BLaER1 treated with 17β-estradiol and CSF1 and Interleukin-3, amounts not matched to agents 10 nM and 100 nM (cell line): Measurements from ENCODE around the gene COMMD1.
"Not testable (repeated sequence)": the region's sequence is repeated elsewhere in the genome, so short reads cannot be mapped to it uniquely, and the experiment has no call there.

Experiments used
- H3K27ac ChIP-seq, 11 experiments: shearing (Covaris generic); formaldehyde crosslinking; 2 replicates each; pipeline ENCODE4 v1.8.1; 2022
- H3K27me3 ChIP-seq, 11 experiments: shearing (Covaris generic); formaldehyde crosslinking; 2 replicates each; pipeline ENCODE4 v1.8.1; 2022
- H3K36me3 ChIP-seq, 11 experiments: shearing (Covaris generic); formaldehyde crosslinking; 2 replicates each; pipeline ENCODE4 v1.8.1; 2022
- H3K4me1 ChIP-seq, 10 experiments: shearing (Covaris generic); formaldehyde crosslinking; 2 replicates each; pipeline ENCODE4 v1.8.1; 2022
- H3K4me2 ChIP-seq, 11 experiments: shearing (Covaris generic); formaldehyde crosslinking; 2 replicates each; pipeline ENCODE4 v1.8.1; 2022
- H3K4me3 ChIP-seq, 10 experiments: shearing (Covaris generic); formaldehyde crosslinking; 2 replicates each; pipeline ENCODE4 v1.8.1; 2022
- H3K9ac ChIP-seq, 11 experiments: shearing (Covaris generic); formaldehyde crosslinking; 2 replicates each; pipeline ENCODE4 v1.8.1; 2022
- H3K9me3 ChIP-seq, 11 experiments: shearing (Covaris generic); formaldehyde crosslinking; replicated peaks in 1 of 11; 2 replicates each; pipeline ENCODE4 v1.8.1; 2022
- H4K20me1 ChIP-seq, 11 experiments: shearing (Covaris generic); formaldehyde crosslinking; 2 replicates each; pipeline ENCODE4 v1.8.1; 2022
- Cebpa-rat ChIP-seq, 11 experiments: shearing (Covaris generic); IDR thresholded peaks; 2 replicates each; pipeline ENCODE4 v1.8.1; 2022

COMMD1 gene

DNA sequence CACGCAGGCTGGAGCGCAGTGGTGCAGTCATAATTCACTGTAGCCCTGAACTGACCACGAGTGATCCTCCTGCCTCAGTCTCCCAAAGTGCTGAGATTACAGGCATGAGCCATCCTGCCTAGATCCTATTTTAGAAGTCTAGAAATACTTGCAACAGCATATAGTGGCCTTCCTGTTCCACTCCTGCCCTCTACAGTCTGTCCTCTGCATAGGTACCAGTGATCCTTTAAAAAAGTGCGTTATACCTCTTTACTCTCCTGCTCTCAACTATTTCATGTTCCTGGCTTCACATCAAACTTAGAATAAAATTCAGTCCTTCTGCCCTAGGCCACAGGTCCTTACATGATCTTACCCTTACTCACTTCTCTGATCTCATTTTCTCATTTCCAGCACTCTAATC is 6.0 kb downstream of the COMMD1 start:
- no peak overlapping the region for H3K27ac ChIP-seq
- H3K4me2 ChIP-seq: no peak overlapping the region
- peaks cover under 1 to 11% (median 9%) of the 10 kb centered on the region in 10 experiments; a peak in 17 of 20 replicates for H3K4me1 ChIP-seq
- peaks cover 0 to 13% (median 0%) of the 10 kb centered on the region in 11 experiments; a peak in 2 of 22 replicates for H3K36me3 ChIP-seq
- no peak overlapping the region for H3K9ac ChIP-seq
- TF ChIP-seq Cebpa-rat (IDR thresholded peaks at IDR 0.05): no peak
- H4K20me1 ChIP-seq: peaks cover 0 to 26% (median 0%) of the 10 kb centered on the region in 11 experiments; a peak in 5 of 22 replicates
- no peaks in the 10 kb centered on the region for H3K9me3 ChIP-seq
- H3K27me3 ChIP-seq: no peaks in the 10 kb centered on the region
- no peak overlapping the region for H3K4me3 ChIP-seq

DNA sequence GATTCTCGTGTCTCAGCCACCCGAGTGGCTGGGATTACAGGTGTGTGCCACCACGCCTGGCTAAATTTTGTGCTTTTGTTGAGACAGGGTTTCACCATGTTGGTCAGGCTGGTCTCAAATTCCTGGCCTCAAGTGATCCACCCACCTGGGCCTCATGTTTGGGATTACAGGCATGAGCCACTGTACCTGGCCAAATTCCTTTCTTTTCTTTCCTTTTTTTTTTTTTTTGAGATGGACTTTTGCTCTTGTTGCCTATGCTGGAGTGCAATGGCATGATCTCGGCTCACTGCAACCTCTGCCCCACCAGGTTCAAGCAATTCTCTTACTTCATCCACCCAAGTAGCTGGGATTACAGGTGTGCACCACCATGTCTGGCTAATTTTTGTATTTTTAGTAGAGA is 9.3 kb downstream of the COMMD1 start:
- not testable (repeated sequence) for H3K4me2 ChIP-seq, H3K9me3 ChIP-seq, H3K27ac ChIP-seq, H3K4me1 ChIP-seq, H3K27me3 ChIP-seq, H3K9ac ChIP-seq, H3K4me3 ChIP-seq
- Histone ChIP-seq H4K20me1 (peaks cover 0 to 25% (median 0%) of the 10 kb centered on the region in 11 experiments; a peak in 5 of 22 replicates), H3K36me3 (peaks cover 0 to 12% (median 5%) of the 10 kb centered on the region in 11 experiments; a peak in 8 of 22 replicates)

DNA sequence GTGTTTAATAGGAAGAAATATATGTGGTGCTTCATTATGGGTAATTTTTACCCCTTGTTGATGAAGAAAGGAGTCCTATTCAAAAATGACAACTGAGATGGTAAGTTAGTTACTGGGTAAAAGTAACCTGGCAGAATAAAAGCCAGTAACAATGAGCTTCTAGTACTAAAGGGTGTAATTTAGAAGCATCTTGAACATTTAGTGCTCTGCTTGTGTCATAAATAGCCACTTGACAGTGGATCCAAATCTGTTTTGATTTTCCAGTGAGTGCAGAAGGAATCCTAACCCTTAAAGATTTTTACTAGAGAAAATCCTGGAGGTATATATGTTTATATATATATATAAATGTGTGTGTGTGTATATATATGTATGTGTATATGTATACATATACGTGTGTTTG is 15.1 kb downstream of the COMMD1 start:
- H3K9me3 ChIP-seq: no peaks in the 10 kb centered on the region
- 0 out of 22 replicates have a peak, but pooled peaks cover 0 to 3% (median 0%) of the 10 kb centered on the region in 11 experiments for H4K20me1 ChIP-seq
- no peak overlapping the region for H3K27ac ChIP-seq
- no peak overlapping the region for H3K4me2 ChIP-seq
- no peaks in the 10 kb centered on the region for H3K4me1 ChIP-seq
- no peak overlapping the region for H3K4me3 ChIP-seq
- H3K9ac ChIP-seq: no peak overlapping the region
- no peaks in the 10 kb centered on the region for H3K27me3 ChIP-seq
- H3K36me3 ChIP-seq: peaks cover 0 to 16% (median 9%) of the 10 kb centered on the region in 11 experiments; a peak in 10 of 22 replicates
- no peak for TF ChIP-seq Cebpa-rat (IDR thresholded peaks at IDR 0.05)

DNA sequence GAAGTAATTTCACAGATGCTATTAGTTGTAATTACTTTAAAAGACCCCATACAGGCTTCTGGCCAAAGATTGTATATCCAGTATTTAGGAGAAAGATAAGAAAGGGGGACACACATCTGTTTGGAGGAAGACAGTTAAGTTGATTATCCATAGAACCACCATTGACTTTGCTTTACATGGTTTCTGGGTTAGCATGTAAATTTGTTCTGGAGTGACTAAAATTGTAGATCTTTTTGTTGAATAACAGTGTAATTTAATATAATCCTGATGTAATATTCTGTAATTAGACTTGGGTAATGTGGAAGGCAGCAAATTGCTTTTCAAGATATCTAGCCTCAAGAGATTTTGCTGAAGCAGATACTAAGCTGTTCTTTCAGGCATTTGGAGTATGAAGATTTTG is 17.2 kb downstream of the COMMD1 start:
- Histone ChIP-seq H3K27me3 (no peaks in the 10 kb centered on the region), H3K9ac (no peak overlapping the region), H3K9me3 (no peaks in the 10 kb centered on the region), H3K27ac (no peak overlapping the region), H3K36me3 (peaks cover 0 to 22% (median 5%) of the 10 kb centered on the region in 11 experiments; a peak in 10 of 22 replicates), H3K4me2 (no peak overlapping the region), H4K20me1 (no peaks in the 10 kb centered on the region), H3K4me3 (no peak overlapping the region), H3K4me1 (no peaks in the 10 kb centered on the region)
- TF ChIP-seq Cebpa-rat (IDR thresholded peaks at IDR 0.05): no peak

DNA sequence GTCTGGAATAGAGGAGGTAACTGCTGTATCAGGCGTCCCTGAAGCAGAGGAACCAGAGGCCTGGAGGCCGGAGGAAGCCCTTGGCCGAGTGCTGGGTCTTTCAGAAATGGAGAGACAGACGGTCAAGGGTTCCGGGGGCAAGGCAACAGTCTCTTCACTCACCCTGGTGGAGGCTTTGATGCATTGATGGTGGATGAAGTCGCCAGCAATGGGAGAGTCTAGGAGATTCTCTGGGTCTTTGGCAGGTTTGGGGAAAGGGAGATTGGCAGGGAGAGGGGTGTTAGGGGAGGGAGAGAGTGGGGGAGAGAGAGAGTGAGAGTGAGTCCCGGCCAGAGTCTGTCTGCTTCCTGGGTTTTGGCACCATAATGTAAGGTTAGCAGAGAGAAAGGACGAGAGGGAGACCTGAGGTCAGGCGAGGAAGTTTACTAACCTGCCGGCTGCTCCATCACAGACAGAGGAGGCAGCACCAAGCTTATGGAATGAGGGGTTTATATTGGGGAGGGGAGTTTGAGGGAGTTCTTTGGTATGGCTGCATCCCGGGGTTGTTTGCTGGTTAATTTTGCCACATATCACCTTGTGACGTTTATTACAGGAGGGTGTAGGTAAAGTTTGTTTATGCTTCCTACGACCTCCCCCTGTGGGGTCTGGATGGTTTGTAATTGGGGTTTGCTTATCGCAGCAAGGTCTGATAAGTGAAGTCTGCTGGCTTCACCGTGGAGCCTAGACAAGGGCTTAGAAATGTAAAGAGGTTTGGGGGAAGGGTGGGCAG is 19.6 kb downstream of the COMMD1 start:
- H3K27me3 ChIP-seq: no peaks in the 10 kb centered on the region
- no peak for TF ChIP-seq Cebpa-rat (IDR thresholded peaks at IDR 0.05)
- H3K4me1 ChIP-seq: no peaks in the 10 kb centered on the region
- H3K9ac ChIP-seq: no peak overlapping the region
- H3K9me3 ChIP-seq: no peaks in the 10 kb centered on the region
- H3K4me3 ChIP-seq: no peak overlapping the region
- no peak overlapping the region for H3K4me2 ChIP-seq
- peaks cover 0 to 32% (median 5%) of the 10 kb centered on the region in 11 experiments; a peak in 6 of 22 replicates for H3K36me3 ChIP-seq
- no peak overlapping the region for H3K27ac ChIP-seq
- H4K20me1 ChIP-seq: no peaks in the 10 kb centered on the region

DNA sequence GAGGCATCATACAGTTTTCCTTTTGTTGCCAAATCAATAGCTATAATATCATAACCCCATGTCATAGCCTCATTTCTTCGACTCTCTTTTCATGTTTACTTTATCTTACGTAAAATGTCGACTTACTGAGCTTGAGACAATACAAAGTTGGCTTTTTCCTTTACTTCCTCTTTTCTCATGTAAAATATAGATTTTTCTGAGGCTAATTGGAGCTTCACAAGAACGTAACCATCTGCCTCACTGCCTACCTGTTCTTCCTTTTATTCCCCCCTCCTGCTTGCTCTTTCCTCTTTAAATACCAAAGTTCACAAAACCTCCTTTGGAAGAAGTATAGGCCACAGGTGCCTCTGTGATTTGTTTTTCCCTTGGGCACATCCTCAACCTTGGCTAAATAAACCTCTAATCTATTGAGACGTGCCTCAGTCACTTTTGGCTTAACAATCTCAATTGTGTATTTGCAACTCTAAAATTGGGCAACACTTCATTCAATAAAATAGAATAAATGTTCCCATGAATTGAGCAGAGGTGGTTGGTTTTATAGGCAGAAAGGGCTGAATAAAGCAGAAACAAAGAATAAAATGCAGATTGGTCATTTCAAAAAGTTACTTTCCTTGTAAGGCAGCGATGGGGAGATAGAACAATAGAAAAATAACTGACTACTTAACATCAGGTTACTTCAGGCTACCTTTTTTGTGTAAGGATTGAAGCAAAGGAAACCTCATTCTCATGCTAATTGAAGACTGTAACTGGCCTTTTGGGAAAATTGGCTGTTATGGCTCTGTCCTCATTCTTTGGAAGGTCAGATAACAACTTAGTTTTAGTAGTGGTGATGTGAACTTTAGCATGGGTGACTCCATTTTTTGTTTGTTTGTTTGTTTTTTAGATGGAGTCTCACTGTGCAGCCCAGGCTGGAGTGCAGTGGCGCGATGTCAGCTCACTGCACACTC is 21.3 kb downstream of the COMMD1 start:
- H3K9ac ChIP-seq: no peak overlapping the region
- no peak overlapping the region for H3K4me2 ChIP-seq
- no peak overlapping the region for H3K27ac ChIP-seq

DNA sequence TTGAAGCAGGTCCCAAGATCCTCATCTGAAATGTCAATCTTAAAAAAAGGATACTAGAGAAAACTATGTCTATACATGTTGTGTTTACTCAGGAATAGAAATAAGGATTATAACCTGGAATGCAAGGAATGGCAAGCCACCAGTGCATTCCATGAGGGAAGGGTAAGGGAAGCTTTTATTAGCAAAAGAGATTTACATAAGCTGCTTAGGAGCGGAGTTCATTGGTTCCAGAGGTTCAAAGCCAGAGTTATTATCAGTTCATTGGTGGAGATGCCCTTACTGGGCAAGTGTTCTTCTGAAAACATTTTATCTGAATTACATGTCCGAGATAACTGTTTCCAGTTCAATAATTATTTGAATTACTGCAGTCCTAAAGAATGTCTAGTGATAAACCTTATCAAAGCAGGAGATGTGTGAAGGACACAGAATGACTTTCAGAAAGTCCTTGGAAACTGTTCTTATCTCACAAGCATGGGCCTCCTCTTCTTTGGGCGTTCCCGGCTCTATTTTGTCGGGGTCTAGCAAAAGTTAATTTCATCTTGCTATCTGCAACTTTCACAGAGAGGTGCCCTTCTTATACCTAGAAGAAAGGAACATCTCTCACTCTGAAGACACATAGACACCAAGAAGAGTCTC is 23.5 kb downstream of the COMMD1 start:
- Histone ChIP-seq H3K27me3 (no peaks in the 10 kb centered on the region), H4K20me1 (0 out of 22 replicates have a peak, but pooled peaks cover 0 to 10% (median 0%) of the 10 kb centered on the region in 11 experiments), H3K9ac (no peak overlapping the region), H3K9me3 (peaks cover 4 to 16% (median 8%) of the 10 kb centered on the region in 11 experiments; a peak in 13 of 22 replicates), H3K4me3 (no peak overlapping the region), H3K27ac (no peak overlapping the region), H3K36me3 (peaks cover 0 to 48% (median 9%) of the 10 kb centered on the region in 11 experiments; a peak in 10 of 22 replicates), H3K4me2 (no peak overlapping the region), H3K4me1 (no peaks in the 10 kb centered on the region)
- TF ChIP-seq Cebpa-rat (IDR thresholded peaks at IDR 0.05): no peak

More for the DNA sequence above, 21.3 kb downstream of the COMMD1 start:
- Histone ChIP-seq H3K4me3 (no peak overlapping the region), H3K27me3 (no peaks in the 10 kb centered on the region), H3K9me3 (peaks cover 0 to under 1% (median 0%) of the 10 kb centered on the region in 11 experiments; a peak in 1 of 22 replicates), H4K20me1 (no peaks in the 10 kb centered on the region), H3K36me3 (peaks cover 0 to 29% (median 5%) of the 10 kb centered on the region in 11 experiments; a peak in 6 of 22 replicates), H3K4me1 (no peaks in the 10 kb centered on the region)
- TF ChIP-seq Cebpa-rat (IDR thresholded peaks at IDR 0.05): no peak

DNA sequence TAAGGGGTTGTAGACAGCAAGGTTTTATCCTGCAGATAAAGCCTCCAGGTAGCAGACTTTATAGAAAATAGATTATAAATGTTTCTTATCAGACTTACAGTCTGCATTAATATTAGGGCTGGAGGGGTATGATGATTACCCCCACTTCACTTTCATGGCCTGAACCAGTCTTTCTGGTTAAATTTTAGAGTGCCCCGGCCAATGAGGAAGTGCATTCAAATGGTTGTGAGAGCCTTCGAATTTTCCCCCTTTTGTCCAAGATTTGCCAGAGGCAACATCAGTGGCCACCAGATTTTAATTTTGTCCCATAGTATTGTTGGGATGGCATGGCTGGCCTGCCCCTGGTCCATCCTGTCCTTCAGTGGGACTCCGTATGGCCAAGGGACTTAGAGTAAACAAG is 31.6 kb downstream of the COMMD1 start:
- TF ChIP-seq Cebpa-rat (IDR thresholded peaks at IDR 0.05): no peak
- Histone ChIP-seq H3K4me1 (peaks cover 0 to 10% (median 8%) of the 10 kb centered on the region in 10 experiments; a peak in 14 of 20 replicates), H3K4me3 (no peak overlapping the region), H3K4me2 (no peak overlapping the region), H4K20me1 (0 out of 22 replicates have a peak, but pooled peaks cover 0 to 10% (median 0%) of the 10 kb centered on the region in 11 experiments), H3K27ac (no peak overlapping the region), H3K36me3 (peaks cover 0 to 35% (median 6%) of the 10 kb centered on the region in 11 experiments; a peak in 9 of 22 replicates), H3K9me3 (peaks cover 4 to 12% (median 8%) of the 10 kb centered on the region in 11 experiments; a peak in 13 of 22 replicates), H3K9ac (no peak overlapping the region), H3K27me3 (no peaks in the 10 kb centered on the region)
